Panc1 (cell line): ENCODE measurements around the gene NLN. TPM values are rescaled to one million over a fixed set of nuclear protein-coding genes. Genes with fewer than 3 reads are reported as not detected.

ENCODE experiments used
- ATAC-seq: fragments of 200-7000 bp; cut with Tn5 transposase; 2 replicates; pipeline ENCODE4 v1.9.1; 2020; ENCODE audit warnings: mild to moderate bottlenecking, moderate library complexity
- BruUV-seq: library from RNA; stranded (reverse); fragments of 400-500 nt; replicated peaks from 2 replicates; lab custom pipeline; 2021; lab: Mats Ljungman, UMichigan
- CTCF ChIA-PET: fragments of 300-600 bp; sonication (Branson Sonifier 250); formaldehyde crosslinking; loops from one replicate; lab custom pipeline; 2022; ENCODE audit warnings: antibody characterized with exemption; lab: Charles Lee
- POLR2A ChIA-PET: fragments of 300-600 bp; sonication (Branson Sonifier 250); formaldehyde crosslinking; loops from one replicate; lab custom pipeline; 2022; ENCODE audit warnings: antibody characterized with exemption; lab: Charles Lee
- DNase-seq: peaks from one replicate; pipeline ENCODE4 v3.0.0-alpha.2; 2010; ENCODE audit warnings: low read depth, low spot score
- H3K27ac ChIP-seq: 2 replicates; pipeline ENCODE4 v1.5.1; 2011; ENCODE audit warnings: mild to moderate bottlenecking, low read length, inconsistent platforms
- H3K27me3 ChIP-seq: fragments of 200-500 bp; sonication (Bioruptor generic); 2 replicates; pipeline ENCODE4 v1.6.0; 2014; ENCODE audit warnings: low read length, inconsistent platforms; ENCODE audit not compliant: control insufficient read depth, insufficient read depth
- H3K36me3 ChIP-seq: fragments of 200-500 bp; sonication (Bioruptor generic); 2 replicates; pipeline ENCODE4 v1.5.1; 2014; ENCODE audit warnings: inconsistent platforms, mild to moderate bottlenecking, low read length, moderate library complexity; ENCODE audit not compliant: control insufficient read depth, insufficient read depth
- H3K4me1 ChIP-seq: 2 replicates; pipeline ENCODE4 v1.5.1; 2011; ENCODE audit warnings: inconsistent platforms, mild to moderate bottlenecking, low read length, moderate library complexity; ENCODE audit not compliant: control insufficient read depth, insufficient read depth
- H3K4me3 ChIP-seq, 2 experiments: 2 replicates each; pipeline ENCODE4 v1.5.1; 2011 to 2012; ENCODE audit warnings: low read depth in 2 of 2, low read length in 2 of 2, mild to moderate bottlenecking in 2 of 2, inconsistent platforms in 1 of 2, moderate library complexity in 1 of 2
- H3K9me3 ChIP-seq: fragments of 200-500 bp; sonication (Bioruptor generic); 2 replicates; pipeline ENCODE4 v1.5.1; 2014; ENCODE audit warnings: low read depth, mild to moderate bottlenecking, inconsistent platforms, low read length, moderate library complexity; ENCODE audit not compliant: control insufficient read depth, insufficient read depth
- POLR2AphosphoS5 ChIP-seq: IDR thresholded peaks from 2 replicates; pipeline ENCODE4 v1.6.1; 2012; ENCODE audit warnings: mild to moderate bottlenecking, low read depth, low read length, moderate library complexity
- REST ChIP-seq, 2 experiments: IDR thresholded peaks; 2 replicates each; pipeline ENCODE4 v1.6.1; 2011 to 2012; ENCODE audit warnings: low read depth in 2 of 2, control low read depth in 1 of 2, low read length in 1 of 2, mild to moderate bottlenecking in 1 of 2, moderate library complexity in 1 of 2; ENCODE audit not compliant: insufficient read depth in 1 of 2
- SIN3A ChIP-seq: IDR thresholded peaks from 2 replicates; pipeline ENCODE4 v1.6.1; 2012; ENCODE audit warnings: low read depth, mild to moderate bottlenecking, low read length, moderate library complexity, borderline replicate concordance; ENCODE audit not compliant: insufficient read depth
- TCF7L2 ChIP-seq: IDR thresholded peaks from 2 replicates; pipeline ENCODE4 v1.6.1; 2011; ENCODE audit warnings: mild to moderate bottlenecking, low read depth, low read length, inconsistent platforms
- in situ Hi-C: cut with HindIII; loops from 2 replicates; pipeline ENCODE4 v1.10.0; 2016; ENCODE audit warnings: low sequenced_read_pairs, low pct_unique_long_range_greater_than_20kb
- intact Hi-C: fragments of 100-400 bp; cut with micrococcal nuclease; formaldehyde crosslinking; loops from one replicate; pipeline ENCODE4 v1.10.0; 2022; ENCODE audit not compliant: unreplicated experiment
- total RNA-seq: library from RNA; stranded (reverse); gene quantifications from one replicate; pipeline ENCODE4 v1.2.1, GENCODE V29; 2021; ENCODE audit not compliant: unreplicated experiment
- TF ChIP-seq, protein P1 (sequence below): fragments of 450-650 bp; IDR thresholded peaks from 2 replicates; pipeline ENCODE4 v1.5.1; 2017; ENCODE audit warnings: mild to moderate bottlenecking

The NLN gene
- total RNA-seq, 1 experiment from 2014 or later = 51.8 TPM

DNA sequence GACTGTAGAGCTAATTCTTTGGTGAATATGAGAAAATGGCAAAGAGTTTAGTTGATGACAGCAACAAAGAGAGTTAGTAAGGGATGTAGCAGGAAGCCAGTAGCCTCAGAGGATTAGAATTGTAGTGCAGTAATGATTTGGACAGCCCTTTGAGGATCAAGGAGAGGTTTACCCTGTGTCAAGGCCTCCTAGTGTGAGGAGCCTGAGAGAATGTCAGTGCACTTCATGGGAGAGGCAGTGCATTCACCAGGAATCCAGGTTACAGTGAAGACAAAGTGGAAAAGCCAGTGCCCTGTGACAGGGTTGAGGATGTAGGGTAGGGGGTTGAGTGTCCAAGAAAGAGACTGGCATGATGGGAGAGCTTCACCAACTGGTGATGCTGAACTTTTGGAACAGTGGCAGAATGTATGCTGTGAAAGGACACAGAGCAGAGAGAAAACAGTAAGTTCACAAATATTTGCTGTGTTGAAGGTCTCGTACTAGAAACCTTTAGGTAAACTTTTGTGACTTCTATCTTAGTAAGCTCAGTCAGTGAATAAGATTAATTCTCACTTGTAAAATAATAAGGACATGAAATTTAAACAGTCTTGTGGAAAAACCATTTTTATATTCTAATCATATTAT is 27.3 kb downstream of the NLN start:
- no peak overlapping the region for H3K4me3 ChIP-seq
- no peak overlapping the region for H3K27ac ChIP-seq
- POLR2A ChIA-PET = interaction anchor here (0.6 kb wide), 1 partner anchor 45 kb away, joined by 3 read pairs; no protein-coding TSS in a partner anchor
- intact Hi-C loops (loop anchor here (10.0 kb wide), 1 partner anchor 175 kb away; the partner anchor contains the start of gene ERBIN), in situ Hi-C loops (no loop called here)
- DNase-seq (no peak), ATAC-seq (no peak)
- no peaks in the 10 kb centered on the region for H3K27me3 ChIP-seq
- H3K4me1 ChIP-seq = no peaks in the 10 kb centered on the region
- TF ChIP-seq POLR2AphosphoS5 = no peak
- TF ChIP-seq TCF7L2 = no peak
- no peak for TF ChIP-seq SIN3A
- TF ChIP-seq, protein P1, sequence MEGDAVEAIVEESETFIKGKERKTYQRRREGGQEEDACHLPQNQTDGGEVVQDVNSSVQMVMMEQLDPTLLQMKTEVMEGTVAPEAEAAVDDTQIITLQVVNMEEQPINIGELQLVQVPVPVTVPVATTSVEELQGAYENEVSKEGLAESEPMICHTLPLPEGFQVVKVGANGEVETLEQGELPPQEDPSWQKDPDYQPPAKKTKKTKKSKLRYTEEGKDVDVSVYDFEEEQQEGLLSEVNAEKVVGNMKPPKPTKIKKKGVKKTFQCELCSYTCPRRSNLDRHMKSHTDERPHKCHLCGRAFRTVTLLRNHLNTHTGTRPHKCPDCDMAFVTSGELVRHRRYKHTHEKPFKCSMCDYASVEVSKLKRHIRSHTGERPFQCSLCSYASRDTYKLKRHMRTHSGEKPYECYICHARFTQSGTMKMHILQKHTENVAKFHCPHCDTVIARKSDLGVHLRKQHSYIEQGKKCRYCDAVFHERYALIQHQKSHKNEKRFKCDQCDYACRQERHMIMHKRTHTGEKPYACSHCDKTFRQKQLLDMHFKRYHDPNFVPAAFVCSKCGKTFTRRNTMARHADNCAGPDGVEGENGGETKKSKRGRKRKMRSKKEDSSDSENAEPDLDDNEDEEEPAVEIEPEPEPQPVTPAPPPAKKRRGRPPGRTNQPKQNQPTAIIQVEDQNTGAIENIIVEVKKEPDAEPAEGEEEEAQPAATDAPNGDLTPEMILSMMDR = no peak
- TF ChIP-seq REST (IDR thresholded peaks at IDR 0.05; ENCODE audit: insufficient read depth in 1 of 2, low read depth in 2 of 2, low read length in 1 of 2) = no peak
- no peaks in the 10 kb centered on the region for H3K36me3 ChIP-seq
- CTCF ChIA-PET = no interaction called here
- no peaks in the 10 kb centered on the region for H3K9me3 ChIP-seq
- no TSS peak for BruUV-seq

GRCh38 chr5:65749956-65750355 is 28.0 kb downstream of the NLN start:
- ChIA-PET CTCF (no interaction called here), POLR2A (interaction anchor here (0.6 kb wide), 1 partner anchor 39 kb away, joined by 3 read pairs; no protein-coding TSS in a partner anchor)
- TF ChIP-seq REST (IDR thresholded peaks at IDR 0.05; ENCODE audit: insufficient read depth in 1 of 2, low read depth in 2 of 2, low read length in 1 of 2) = no peak
- TF ChIP-seq POLR2AphosphoS5 = no peak
- TF ChIP-seq, protein P1 = no peak
- TF ChIP-seq SIN3A = no peak
- no peak for TF ChIP-seq TCF7L2
- Histone ChIP-seq H3K27ac (no peak overlapping the region), H3K4me1 (no peaks in the 10 kb centered on the region), H3K4me3 (no peak overlapping the region), H3K27me3 (no peaks in the 10 kb centered on the region), H3K36me3 (no peaks in the 10 kb centered on the region; the same call in 1 of the 2 replicates), H3K9me3 (no peaks in the 10 kb centered on the region)
- DNase-seq = no peak
- in situ Hi-C loops (no loop called here), intact Hi-C loops (loop anchor here (10.0 kb wide), 1 partner anchor 175 kb away; the partner anchor contains the start of gene ERBIN)
- ATAC-seq = no peak
- no TSS peak for BruUV-seq
